ENCODE data around the gene TCEA3.

The TCEA3 gene

DNA sequence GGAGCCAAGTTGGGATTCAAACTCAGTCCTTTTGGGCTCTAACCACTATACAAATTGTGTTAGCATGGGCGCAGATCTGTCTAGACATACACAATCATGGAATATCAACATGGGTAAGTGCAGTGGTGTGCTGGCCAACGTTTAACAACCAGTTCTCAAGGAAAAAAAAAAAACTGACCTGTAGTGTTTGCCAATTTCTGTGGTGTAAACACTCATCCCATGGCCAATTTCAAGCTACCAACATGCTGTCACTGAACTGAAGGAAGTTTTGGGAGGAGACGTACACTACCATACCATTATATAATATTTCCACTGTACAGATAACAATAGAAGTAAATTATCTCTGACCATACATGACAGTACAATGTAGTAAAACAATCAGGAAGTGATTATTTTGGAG lies 3.2 kb downstream of the TCEA3 start:
- DNase-seq (ENCODE audit: low read depth in 2 of 2), result no peak

- no peak for DNase-seq (ENCODE audit: low read depth in 2 of 2)
Observed at GRCh38 chr1:23420778-23421177, 3.8 kb downstream of the TCEA3 start.

DNA sequence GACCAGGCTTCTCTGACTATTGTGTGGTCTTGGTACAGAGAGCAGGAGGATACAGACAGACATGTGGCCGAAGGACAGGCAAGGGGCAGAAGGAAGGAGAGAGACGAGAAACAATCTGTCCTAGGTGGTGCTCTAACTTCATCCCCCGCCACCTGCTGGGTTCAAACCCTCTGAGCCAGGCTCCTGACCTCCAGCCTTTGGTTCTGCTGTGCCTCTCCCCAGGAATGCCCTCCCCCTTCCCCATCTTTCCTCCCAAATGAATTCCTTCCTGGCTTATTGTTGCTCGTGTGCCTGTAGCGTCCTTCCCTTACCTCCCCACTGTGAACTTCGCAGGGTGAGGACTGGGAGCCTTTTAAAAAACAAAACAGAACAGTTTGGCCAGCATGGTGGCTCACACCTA lies 5.4 kb downstream of the TCEA3 start:
- no peak for DNase-seq (ENCODE audit: low read depth in 2 of 2)

- no peak for DNase-seq (ENCODE audit: low read depth in 2 of 2)
Observed at GRCh38 chr1:23417570-23417969, 7.0 kb downstream of the TCEA3 start.

- no peak for DNase-seq (ENCODE audit: low read depth in 2 of 2)
Observed at GRCh38 chr1:23416964-23417363, 7.6 kb downstream of the TCEA3 start.

DNA sequence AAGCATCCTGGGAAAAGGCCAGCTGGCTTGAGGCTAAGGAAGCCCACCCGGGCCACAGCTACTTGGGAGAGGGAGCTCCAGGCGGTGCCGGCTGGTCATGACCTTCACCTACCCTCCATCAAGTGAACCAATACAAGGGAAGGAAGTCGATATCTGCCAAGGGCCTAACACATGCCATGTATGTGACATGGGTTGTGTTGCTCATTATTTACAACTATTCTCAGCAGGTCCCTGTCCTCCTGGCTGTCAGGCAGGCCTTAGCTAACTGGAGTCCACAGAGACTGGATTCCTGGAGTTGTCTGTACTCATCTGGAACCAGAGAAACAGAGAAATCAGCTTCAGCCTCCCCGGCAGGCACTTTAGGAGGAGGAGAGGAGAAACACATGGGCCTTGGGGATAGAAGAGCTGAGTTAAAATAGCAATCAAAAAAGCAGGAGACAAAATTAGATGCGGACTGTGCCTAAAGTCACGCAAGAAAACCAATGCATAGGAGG lies 15.7 kb downstream of the TCEA3 start:
- no peak for DNase-seq (ENCODE audit: low read depth in 2 of 2)

DNA sequence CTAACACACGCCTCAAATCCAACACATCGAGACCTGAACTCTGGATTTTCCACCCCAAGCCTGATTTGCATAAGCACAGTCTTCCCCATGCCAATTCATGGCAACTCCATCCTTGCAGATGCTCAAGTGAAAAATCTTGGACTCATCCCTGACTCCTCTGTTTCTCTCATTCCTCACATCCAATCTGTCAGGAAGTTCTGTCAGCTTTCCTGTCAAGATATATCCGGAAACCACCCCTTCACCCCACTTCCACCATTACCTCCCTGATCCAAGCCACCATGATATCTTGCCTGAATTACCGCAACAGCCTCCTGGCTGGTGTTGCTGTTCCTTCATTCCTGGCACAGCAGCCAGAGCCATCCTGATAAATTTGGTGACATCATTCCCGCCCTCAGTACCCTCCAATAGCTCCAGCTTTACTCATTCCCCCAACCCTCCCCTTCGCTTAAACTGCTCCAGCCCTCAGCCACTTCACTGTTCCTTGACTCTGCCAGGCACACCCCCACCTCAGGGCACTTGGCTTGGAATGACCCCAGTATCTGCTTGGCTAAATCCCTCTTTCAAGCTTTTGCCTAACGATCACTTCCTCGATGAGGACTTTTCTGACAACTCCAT lies 17.4 kb downstream of the TCEA3 start:
- DNase-seq (ENCODE audit: low read depth in 2 of 2), result no peak

DNA sequence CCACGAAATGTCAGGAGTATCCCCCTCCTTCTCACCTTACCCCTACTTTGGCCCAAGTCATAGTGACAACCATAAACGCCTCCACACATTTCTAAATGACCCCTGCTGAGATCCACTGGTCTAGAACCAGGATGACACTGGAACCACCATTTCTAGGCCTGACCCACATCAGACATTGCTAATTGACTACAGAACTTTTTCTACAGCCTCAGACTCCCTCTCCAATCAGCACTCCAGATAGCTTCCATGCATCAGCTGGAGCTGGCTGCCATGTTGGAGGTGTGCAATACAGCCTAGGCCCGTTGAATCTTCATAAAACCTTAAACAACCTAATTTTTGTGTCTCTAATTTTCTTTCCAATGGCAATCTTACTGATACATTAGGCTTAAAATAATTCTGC lies 18.6 kb downstream of the TCEA3 start:
- no peak for DNase-seq (ENCODE audit: low read depth in 2 of 2)

- peak; percentile 60 to 79 for DNase-seq (ENCODE audit: low read depth in 2 of 2)
Observed at GRCh38 chr1:23403735-23404486, 20.6 kb downstream of the TCEA3 start.

DNA sequence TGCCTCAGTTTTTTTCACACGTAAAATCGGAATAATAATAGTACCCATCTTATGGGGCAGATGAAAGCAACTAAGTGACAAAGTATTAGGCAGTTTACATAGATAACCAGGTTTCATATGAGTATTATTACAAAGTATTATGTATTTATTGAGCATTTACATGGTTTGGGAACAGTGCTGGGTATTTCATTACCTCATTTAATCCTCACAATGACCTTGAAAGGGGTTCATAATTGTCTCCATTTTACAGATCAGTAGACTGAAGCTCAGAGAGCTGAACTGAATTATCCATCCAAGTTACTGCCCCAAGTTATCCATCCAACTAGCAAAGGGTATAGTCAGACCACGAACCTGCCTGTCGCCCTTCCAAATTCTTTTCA lies 21.2 kb downstream of the TCEA3 start:
- DNase-seq (ENCODE audit: low read depth in 2 of 2), result no peak

DNA sequence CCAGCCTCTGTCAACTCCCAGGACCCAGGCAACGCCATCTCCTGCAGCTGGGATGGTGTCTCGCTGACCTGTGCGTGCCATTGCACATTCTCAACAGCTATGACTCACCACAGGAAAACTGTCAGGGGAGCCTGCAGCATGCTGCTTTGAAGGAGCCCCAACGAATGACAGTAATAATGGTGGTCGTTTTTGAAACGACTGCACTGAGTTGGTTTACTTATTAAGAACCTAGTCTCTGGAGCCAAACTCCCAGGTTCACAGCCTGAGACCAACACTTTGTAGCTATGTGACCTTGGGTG lies 21.6 kb downstream of the TCEA3 start:
- no peak for DNase-seq (ENCODE audit: low read depth in 2 of 2)

DNA sequence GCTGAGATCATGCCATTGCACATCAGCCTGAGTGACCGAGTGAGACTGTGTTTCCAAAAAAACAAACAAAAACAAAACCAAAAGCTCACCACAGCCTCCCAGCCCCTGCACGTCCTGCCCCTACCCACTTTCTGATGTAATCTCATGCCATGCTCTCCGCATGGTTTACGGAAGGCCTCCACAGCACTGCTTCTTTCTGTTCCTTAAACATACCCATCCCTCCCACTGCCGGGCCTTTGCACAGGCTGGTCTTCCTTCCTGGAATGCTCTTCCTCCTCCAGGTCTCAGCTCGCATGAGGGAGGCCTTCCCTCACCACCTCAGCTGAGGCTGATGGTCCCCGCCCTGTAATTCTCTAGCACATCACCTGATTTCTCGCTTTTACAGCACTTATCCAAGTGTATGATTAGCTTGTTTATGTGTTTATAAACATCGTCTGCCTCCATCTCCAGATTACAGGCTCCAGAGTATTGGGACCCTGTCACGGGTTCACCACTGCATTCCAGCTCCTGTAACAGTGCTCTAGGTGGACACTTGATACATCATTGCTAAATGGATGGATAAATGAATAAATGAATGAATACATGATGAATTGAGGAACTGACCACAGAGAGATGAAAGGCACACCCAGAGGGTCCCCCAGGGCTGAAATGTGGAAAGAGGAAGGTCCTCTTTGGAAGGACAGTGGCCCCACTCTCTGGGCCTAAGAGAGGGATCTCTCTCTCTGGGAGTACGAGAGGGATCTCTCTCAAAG lies 22.1 kb downstream of the TCEA3 start:
- DNase-seq (ENCODE audit: low read depth in 2 of 2), result no peak

GRCh38 chr1:23401313-23401712 lies 23.2 kb downstream of the TCEA3 start:
- no peak for DNase-seq (ENCODE audit: low read depth in 2 of 2)

- DNase-seq (ENCODE audit: low read depth in 2 of 2), result no peak
Observed at GRCh38 chr1:23400324-23401114, 24.0 kb downstream of the TCEA3 start.

- DNase-seq (ENCODE audit: low read depth in 2 of 2), result no peak
Observed at GRCh38 chr1:23399229-23399628, 25.3 kb downstream of the TCEA3 start.

GRCh38 chr1:23397908-23398307 lies 26.6 kb downstream of the TCEA3 start:
- no peak for DNase-seq (ENCODE audit: low read depth in 2 of 2)

- DNase-seq (ENCODE audit: low read depth in 2 of 2), result no peak
Observed at GRCh38 chr1:23396380-23396779, 28.2 kb downstream of the TCEA3 start.

DNA sequence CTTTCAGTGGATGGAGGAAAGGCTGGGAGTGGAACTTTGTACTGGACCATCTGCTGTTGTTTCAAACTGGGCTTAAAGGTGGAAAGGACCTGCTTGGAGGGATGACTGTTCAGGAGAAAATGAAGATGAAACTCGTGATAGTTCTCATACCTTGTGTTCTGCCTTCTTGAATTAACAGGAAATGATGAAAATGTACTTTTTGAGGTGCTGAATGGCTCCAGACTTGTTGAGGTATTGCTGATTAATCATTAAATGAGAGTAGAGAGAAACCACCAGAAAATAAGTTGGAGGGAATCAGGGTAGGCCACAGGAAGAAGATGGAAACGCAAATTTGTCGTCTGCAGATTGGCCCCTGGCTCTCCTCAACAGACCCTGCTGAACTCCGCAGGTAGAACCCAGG lies 28.7 kb downstream of the TCEA3 start:
- no peak for DNase-seq (ENCODE audit: low read depth in 2 of 2)

DNA sequence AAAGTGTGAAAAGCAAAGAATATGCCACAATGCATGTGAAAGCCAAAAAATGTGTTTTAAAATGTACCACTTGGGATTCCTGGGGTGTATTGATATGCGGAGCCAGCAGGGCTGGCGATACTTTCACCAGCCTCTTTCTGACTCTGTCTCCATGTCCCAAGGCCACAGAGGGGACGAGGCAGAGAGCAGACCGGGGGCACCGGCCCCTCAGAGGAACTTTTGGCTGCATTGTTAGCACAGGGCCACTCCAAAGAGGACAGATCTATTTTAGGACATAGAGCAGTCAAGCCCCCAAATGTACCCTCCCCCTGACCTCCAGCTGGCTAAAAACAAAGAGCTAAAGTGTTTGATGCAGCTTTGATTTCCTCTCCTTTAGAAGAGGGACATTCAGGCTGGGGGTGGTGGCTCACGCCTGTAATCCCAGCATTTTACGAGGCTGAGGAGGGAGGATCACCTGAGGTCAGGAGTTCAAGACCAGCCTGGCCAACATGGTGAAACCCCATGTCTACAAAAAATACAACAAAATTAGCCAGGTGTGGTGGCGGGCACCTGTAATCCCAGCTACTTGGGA lies 29.3 kb downstream of the TCEA3 start:
- DNase-seq (ENCODE audit: low read depth in 2 of 2), result no peak

- DNase-seq (ENCODE audit: low read depth in 2 of 2), result no peak
Observed at GRCh38 chr1:23394684-23395083, 29.9 kb downstream of the TCEA3 start.

GRCh38 chr1:23394181-23394580 lies 30.4 kb downstream of the TCEA3 start:
- DNase-seq (ENCODE audit: low read depth in 2 of 2), result no peak

GRCh38 chr1:23393706-23394105 lies 30.8 kb downstream of the TCEA3 start:
- DNase-seq (ENCODE audit: low read depth in 2 of 2), result no peak
